SJSA1 (cell line): ENCODE measurements around the gene EMP1. TPM values are rescaled to one million over a fixed set of nuclear protein-coding genes. Genes with fewer than 3 reads are reported as not detected.

Source experiments
- DNase-seq, 2 experiments: peaks; one replicate each; pipeline ENCODE4 v3.0.0-alpha.2; 2015 to 2020; ENCODE audit warnings: low spot score in 2 of 2, low read depth in 1 of 2
- H3K27ac ChIP-seq: fragments of 250-450 bp; sonication (Bioruptor Pico); 2 replicates; pipeline ENCODE4 v1.5.1; 2020; ENCODE audit warnings: mild to moderate bottlenecking, moderate library complexity
- H3K27me3 ChIP-seq: fragments of 250-450 bp; sonication (Bioruptor Pico); replicated peaks from 2 replicates; pipeline ENCODE4 v1.5.1; 2020; ENCODE audit warnings: mild to moderate bottlenecking, moderate library complexity
- H3K36me3 ChIP-seq: fragments of 250-450 bp; sonication (Bioruptor Pico); 2 replicates; pipeline ENCODE4 v1.5.1; 2020; ENCODE audit warnings: mild to moderate bottlenecking
- H3K4me1 ChIP-seq: fragments of 250-450 bp; sonication (Bioruptor Pico); replicated peaks from 2 replicates; pipeline ENCODE4 v1.6.1; 2021; ENCODE audit warnings: mild to moderate bottlenecking
- H3K4me3 ChIP-seq: fragments of 250-450 bp; sonication (Bioruptor Pico); 2 replicates; pipeline ENCODE4 v1.5.1; 2020; ENCODE audit warnings: mild to moderate bottlenecking
- H3K9me3 ChIP-seq: fragments of 250-450 bp; sonication (Bioruptor Pico); replicated peaks from 2 replicates; pipeline ENCODE4 v1.5.1; 2020; ENCODE audit warnings: mild to moderate bottlenecking
- total RNA-seq: library from RNA; depleted of rRNA; stranded (reverse); fragments of >200 nt; shearing (Covaris generic); gene quantifications from 2 replicates; pipeline ENCODE4 v1.2.3, GENCODE V29; 2014

EMP1 gene
- total RNA-seq, 1 experiment from 2014 or later = 159 TPM

DNA sequence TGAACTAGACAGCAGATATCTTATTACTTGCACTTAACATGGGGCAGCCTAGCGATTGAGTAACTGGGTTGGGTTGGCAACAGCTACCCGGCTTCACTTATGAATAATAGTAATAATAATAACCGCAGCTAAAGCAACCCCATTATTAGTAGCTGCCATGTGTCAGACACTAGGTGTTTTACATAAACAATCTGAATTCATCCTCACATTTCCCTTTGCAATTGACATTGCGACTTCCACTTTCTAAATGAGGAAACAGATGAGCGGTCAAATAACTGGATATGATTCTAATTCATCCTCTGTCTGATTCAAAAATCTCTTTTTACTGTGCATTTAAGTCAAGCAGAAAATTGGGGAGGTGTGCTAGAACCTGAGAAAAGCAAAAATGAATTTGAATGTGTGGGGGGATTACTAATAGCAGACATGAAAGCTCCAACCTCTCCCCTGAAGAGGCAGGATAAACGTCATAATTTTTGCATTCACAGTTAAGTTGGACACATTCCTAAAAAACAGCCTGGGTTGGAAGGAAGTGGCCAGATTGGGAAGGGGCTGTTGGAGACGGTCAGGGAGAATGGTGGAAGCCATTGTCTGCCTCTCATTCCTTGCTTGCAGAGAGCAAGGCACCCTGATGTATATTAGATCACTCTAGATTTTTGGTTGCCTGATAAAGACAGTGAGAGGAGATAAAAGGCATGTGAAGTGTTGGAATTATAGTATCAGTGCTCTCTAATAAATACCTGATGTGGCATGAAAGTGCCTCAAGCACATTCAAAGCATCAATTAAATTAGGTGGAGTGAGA lies 13.1 kb downstream of the EMP1 start:
- H3K27ac ChIP-seq = peak overlapping the region; percentile 4
- no peak overlapping the region for H3K4me3 ChIP-seq
- peaks cover 95% of the 10 kb centered on the region for H3K4me1 ChIP-seq
- DNase-seq = no peak
- no peaks in the 10 kb centered on the region for H3K9me3 ChIP-seq
- no peaks in the 10 kb centered on the region for H3K27me3 ChIP-seq
- H3K36me3 ChIP-seq = peaks cover 43% of the 10 kb centered on the region

DNA sequence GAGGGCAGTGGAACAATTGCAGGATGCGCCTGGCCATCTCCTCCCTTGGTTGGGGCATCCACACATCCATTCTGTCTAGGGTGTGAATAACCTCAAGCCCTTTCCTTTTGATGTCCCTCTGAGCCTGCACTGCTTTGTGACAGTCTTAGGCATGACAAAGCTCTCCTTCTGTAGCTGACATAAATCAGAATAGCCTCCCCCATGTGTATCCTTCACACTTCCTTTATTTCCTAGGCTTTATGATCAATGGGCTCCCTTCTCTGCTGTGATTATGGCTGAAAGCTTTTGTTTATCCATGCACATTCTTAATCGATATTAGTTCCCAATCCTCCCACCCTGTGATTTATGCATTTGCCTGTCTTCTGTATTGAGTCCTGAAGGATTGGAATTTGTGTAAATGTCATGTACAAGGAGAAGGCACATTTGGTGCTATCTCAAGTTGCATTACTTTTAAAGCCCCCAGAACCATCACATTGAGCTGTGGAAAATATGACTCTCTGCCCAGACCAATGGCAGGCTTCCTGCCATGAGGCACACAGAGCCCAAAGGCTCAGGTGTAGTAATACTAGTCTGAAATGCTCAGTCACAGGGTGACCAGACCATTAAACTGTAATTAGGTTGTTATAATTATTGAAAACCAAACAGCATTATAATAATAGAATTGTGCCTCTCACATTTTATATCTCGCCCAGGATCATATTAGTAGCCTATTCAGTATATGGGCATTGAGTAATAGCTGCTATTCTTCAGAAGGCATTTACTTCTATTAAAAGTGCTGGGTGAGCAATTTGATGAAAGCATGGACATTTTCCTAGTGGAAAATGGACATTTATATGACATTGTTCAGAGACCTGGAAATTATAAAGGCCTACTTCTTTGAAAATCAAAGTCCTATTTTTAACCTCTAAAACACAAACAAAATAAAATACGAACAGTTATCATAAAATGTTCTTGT lies 14.0 kb downstream of the EMP1 start:
- no peaks in the 10 kb centered on the region for H3K9me3 ChIP-seq
- H3K36me3 ChIP-seq = peaks cover 42% of the 10 kb centered on the region
- no peaks in the 10 kb centered on the region for H3K27me3 ChIP-seq
- no peak overlapping the region for H3K4me3 ChIP-seq
- peaks cover 95% of the 10 kb centered on the region for H3K4me1 ChIP-seq
- no peak for DNase-seq
- H3K27ac ChIP-seq = peak overlapping the region; percentile 47

DNA sequence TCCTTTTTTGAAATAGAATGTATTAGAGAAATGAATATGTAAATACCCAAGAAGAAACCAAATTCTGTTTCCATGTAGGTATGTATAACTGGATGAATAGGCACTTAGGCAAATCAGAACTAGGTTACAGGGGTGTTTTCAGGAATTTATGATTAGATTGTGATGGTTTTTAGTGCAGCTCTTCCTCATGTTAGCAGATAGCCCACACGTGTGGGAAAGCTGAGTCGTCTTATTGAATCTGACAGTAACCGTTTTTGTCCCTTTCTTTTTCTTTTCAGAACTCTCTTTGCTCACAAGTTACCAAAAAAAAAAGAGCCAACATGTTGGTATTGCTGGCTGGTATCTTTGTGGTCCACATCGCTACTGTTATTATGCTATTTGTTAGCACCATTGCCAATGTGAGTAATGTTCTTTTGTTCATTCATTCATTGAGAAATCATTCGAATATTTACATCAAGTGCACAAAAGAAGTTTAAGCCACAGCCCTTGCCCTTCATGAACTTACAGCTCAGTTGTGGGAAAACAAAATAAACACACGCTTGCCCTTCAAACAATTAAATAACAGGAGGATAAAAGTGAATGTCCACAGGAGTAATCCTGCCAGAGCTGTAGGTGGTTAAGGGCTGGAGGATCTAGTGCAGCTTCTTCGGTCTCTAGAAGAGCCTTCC lies 14.8 kb downstream of the EMP1 start:
- peak overlapping the region; percentile 47 for H3K27ac ChIP-seq

DNA sequence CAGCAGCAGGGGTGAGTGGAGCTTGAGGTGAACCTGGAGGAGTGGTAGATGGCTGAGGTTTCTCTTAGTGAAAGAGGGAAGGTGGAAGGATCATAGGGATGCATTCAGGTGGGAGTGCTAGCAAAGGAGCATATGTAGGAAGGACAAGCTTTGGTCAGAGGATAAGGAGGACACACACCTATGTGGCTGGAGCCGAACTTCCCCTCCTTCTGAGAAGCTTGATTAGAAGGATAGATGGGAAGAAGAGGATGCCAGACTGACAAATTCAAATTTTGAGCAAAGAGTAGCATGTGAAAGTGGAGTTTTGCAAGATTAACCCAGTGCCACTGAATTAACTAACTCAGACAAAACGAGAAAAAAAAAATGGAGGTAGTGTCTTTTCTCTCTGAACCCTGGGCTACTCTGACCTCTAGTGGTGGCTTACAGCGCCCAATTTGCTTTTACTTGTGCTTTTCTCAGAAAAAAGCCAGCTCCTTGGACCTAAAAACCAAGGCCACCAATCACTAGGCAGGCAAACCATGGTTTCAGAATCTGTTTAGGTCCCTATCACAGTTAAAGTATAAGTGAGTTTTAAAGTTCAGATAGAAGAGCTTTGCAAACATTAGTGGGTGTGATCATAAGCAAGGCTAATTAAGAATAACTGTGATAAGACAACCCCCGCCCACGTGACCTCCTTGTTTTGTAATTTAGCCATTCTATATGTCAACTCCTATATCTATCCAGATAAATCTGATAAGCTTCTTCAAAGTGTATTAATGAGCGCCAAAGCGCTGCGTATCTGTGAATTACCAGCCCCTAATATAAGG lies 15.5 kb downstream of the EMP1 start:
- Histone ChIP-seq H3K27ac (peak overlapping the region; percentile 47), H3K9me3 (no peaks in the 10 kb centered on the region), H3K4me3 (no peak overlapping the region), H3K27me3 (no peaks in the 10 kb centered on the region), H3K4me1 (peaks cover 93% of the 10 kb centered on the region), H3K36me3 (peaks cover 57% of the 10 kb centered on the region)
- peak; percentile 64 to 78 for DNase-seq

More for the DNA sequence above, 14.8 kb downstream of the EMP1 start:
- Histone ChIP-seq H3K9me3 (no peaks in the 10 kb centered on the region), H3K4me1 (peaks cover 96% of the 10 kb centered on the region), H3K36me3 (peaks cover 50% of the 10 kb centered on the region), H3K27me3 (no peaks in the 10 kb centered on the region), H3K4me3 (no peak overlapping the region)
- peak; percentile 56 to 86 for DNase-seq

DNA sequence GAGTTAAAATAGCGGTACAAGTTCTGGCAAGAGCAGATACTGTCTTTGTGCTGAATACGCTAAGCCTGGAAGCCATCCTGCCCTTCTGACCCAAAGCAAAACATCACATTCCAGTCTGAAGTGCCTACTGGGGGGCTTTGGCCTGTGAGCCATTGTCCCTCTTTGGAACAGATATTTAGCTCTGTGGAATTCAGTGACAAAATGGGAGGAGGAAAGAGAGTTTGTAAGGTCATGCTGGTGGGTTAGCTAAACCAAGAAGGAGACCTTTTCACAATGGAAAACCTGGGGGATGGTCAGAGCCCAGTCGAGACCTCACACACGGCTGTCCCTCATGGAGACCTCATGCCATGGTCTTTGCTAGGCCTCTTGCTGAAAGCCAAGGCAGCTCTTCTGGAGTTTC lies 18.5 kb downstream of the EMP1 start:
- H3K4me3 ChIP-seq = no peak overlapping the region
- peaks cover 67% of the 10 kb centered on the region for H3K4me1 ChIP-seq
- H3K36me3 ChIP-seq = peaks cover 67% of the 10 kb centered on the region
- no peaks in the 10 kb centered on the region for H3K9me3 ChIP-seq
- peak overlapping the region; percentile 49 for H3K27ac ChIP-seq
- no peaks in the 10 kb centered on the region for H3K27me3 ChIP-seq
- DNase-seq = peak; percentile 81 to 90

DNA sequence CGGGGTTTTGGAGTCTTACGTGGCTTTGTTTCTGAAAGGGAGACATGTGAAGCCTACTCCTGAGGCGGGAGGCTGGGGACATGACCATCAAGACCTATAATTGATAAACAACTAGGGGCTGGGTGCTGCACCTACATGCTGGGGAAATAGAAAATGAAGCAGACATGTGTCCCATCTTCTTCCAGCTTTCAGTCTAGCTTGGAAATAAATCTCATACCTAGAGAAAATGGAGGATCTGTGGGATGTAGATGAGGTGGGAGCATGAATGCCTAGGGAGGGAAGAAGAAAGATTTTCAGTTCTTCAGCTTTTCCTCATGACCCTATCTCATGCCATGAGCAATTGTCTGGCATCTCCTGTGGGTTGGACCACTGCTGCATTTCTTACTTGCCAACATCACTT lies 22.1 kb downstream of the EMP1 start:
- DNase-seq = no peak
- H3K9me3 ChIP-seq = no peaks in the 10 kb centered on the region
- peaks cover 47% of the 10 kb centered on the region for H3K36me3 ChIP-seq
- no peak overlapping the region for H3K4me3 ChIP-seq
- H3K27ac ChIP-seq = no peak overlapping the region
- H3K27me3 ChIP-seq = no peaks in the 10 kb centered on the region
- H3K4me1 ChIP-seq = peaks cover 53% of the 10 kb centered on the region

DNA sequence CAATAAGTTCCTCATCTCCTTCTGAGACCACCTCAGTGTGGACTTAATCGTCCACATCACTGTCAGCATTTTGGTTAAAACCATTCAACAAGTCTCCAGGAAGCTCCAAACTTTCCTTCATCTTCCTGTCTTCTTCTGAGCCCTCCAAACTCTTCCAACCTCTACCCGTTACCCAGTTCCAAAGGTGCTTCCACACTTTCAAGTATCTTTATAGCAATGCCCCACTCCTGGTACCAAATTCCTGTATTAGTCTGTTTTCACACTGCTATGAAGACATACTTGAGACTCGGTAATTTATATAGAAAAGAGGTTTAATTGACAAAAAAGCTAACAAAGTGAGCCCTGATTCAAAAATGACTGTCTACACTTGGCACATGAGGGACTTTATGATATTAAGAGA lies 22.8 kb downstream of the EMP1 start:
- peaks cover 53% of the 10 kb centered on the region for H3K4me1 ChIP-seq
- H3K27ac ChIP-seq = no peak overlapping the region
- H3K9me3 ChIP-seq = no peaks in the 10 kb centered on the region
- H3K27me3 ChIP-seq = no peaks in the 10 kb centered on the region
- H3K4me3 ChIP-seq = no peak overlapping the region
- no peak for DNase-seq
- H3K36me3 ChIP-seq = peaks cover 40% of the 10 kb centered on the region

DNA sequence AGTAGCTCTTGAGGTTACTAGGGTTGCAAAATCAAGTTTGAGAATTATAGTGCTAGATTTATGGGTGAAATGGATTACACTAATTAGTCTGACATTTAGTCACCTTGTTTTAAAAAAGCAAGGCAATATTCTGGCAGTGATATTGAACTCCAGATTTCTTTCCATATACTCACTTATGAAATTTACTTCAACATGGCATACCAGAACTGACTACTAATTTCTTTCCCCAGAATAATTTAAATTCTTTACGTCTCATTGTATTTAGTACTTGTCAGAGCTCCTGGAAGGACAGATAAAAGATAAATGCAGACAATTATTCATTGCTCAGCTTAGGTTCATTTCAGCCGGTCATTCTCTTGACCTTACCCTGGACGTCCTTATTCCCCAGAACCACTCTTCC lies 24.3 kb downstream of the EMP1 start:
- no peak overlapping the region for H3K4me3 ChIP-seq
- H3K9me3 ChIP-seq = no peaks in the 10 kb centered on the region
- no peaks in the 10 kb centered on the region for H3K27me3 ChIP-seq
- H3K4me1 ChIP-seq = peaks cover 41% of the 10 kb centered on the region
- no peak for DNase-seq
- H3K27ac ChIP-seq = no peak overlapping the region
- peaks cover 31% of the 10 kb centered on the region for H3K36me3 ChIP-seq

DNA sequence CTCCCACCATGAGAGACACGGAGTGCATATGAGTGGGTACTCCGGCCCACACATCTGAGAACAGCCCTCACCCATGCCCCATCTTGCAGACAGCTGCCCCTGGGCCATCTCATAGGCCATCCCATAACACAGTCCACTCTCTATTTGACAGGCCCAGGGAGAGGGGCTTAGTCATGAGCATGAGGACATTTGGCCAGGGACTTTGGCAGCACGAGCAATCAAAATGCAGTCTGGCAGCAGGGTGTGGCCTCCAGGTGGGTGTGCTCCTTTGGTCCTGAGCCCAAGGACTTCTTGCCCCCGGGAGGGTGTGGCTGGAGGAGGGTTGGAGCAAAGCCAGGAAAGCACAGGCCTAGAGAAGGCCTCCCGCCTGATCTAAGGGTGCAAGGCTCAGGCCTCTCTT lies 25.6 kb downstream of the EMP1 start:
- DNase-seq = peak in 1 of 2 experiments; percentile 42
- Histone ChIP-seq H3K27me3 (no peaks in the 10 kb centered on the region), H3K36me3 (peaks cover 19% of the 10 kb centered on the region), H3K9me3 (no peaks in the 10 kb centered on the region), H3K4me1 (peaks cover 32% of the 10 kb centered on the region), H3K27ac (no peak overlapping the region), H3K4me3 (no peak overlapping the region)

DNA sequence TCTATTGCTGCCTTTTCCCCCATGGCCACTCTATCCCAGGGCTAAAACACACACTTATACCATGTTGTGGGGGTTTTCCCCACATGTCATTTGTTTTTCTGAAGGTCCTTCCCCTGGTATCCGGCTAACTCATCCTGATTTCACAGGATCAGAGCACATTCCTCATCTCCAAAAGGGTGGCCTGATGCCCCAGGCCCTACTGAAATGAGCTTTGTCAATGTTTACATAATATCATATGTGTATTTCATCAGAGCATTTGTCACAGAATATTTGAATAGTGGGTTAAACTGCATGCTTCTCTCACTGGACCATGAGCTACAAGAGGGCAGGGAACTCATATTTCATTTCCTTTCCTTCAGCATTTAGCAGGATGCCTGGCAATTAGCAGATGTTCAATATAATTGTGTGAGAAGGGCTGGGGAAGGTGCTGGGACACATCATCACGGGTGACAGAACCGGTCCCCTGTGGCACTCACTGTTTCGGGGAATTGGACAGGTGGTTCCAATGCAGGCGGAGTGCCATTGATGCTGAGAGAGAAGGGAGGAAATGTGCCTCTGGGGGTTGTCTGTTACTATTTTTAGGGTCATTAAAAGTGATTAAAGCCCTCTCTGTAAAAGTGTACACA lies 26.8 kb downstream of the EMP1 start:
- Histone ChIP-seq H3K4me3 (no peak overlapping the region), H3K27me3 (no peaks in the 10 kb centered on the region), H3K4me1 (peaks cover 28% of the 10 kb centered on the region), H3K27ac (peak overlapping the region; percentile 72), H3K36me3 (peaks cover 11% of the 10 kb centered on the region), H3K9me3 (no peaks in the 10 kb centered on the region)
- DNase-seq = peak; percentile 74 to 82

DNA sequence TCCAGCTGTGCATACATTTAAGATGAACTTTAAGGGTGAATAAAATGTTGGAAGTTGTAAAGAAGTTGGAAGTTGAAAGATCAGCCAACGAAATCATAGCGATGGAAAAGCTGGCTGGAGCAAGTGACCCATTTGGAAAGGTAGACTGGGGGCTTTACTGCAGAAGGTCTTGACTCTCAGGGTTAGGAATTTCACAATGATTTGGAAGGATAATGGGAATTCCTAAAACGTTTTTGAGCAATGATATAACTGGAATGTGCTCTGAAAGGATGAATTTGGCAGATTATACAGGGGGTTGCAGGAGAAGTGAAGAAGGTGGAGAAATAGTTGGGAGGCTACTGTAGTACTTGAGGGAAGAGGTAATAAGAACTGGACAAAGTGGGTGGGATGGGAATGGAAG lies 27.4 kb downstream of the EMP1 start:
- H3K4me1 ChIP-seq = peaks cover 28% of the 10 kb centered on the region
- H3K27me3 ChIP-seq = no peaks in the 10 kb centered on the region
- DNase-seq = peak in 1 of 2 experiments; percentile 21
- no peak overlapping the region for H3K4me3 ChIP-seq
- H3K9me3 ChIP-seq = no peaks in the 10 kb centered on the region
- peak overlapping the region; percentile 72 for H3K27ac ChIP-seq
- H3K36me3 ChIP-seq = peaks cover 5% of the 10 kb centered on the region

DNA sequence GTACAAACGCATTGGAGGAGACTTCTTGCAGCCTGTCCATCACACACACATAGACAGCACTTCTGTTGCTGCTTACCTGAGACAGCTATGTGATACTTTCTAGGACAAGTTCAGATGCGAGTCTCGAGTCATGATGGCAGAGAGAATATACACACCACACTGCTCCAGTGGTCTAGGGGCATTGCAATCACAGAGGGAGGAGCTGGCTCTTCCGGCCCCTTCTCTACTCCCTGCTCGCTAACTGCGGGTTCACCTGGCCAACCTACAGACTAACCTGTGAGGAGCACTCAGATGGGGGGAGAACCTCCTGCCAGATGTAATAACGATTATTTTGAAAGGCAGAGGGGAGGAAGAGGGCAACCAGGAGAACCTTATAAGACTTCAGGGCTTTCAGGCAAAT lies 30.7 kb downstream of the EMP1 start:
- Histone ChIP-seq H3K36me3 (no peaks in the 10 kb centered on the region; the same call in 1 of the 2 replicates), H3K27me3 (no peaks in the 10 kb centered on the region), H3K4me3 (no peak overlapping the region), H3K4me1 (peaks cover 24% of the 10 kb centered on the region), H3K27ac (no peak overlapping the region), H3K9me3 (no peaks in the 10 kb centered on the region)
- DNase-seq = no peak
